Stomach (tissue), 4 donors: ENCODE measurements around the gene FBXL19.

Source experiments
- CTCF ChIP-seq, 7 experiments: fragments of 450-650 bp in 4 of 7; fragments of 200-600 bp in 3 of 7; sonication (generic) in 3 of 7; IDR thresholded peaks; one replicate each; pipeline ENCODE4 v1.5.1; 2016 to 2019; ENCODE audit warnings: antibody characterized with exemption in 7 of 7, control low read depth in 2 of 7, mild to moderate bottlenecking in 1 of 7
- EP300 ChIP-seq: sonication (generic); formaldehyde crosslinking; IDR thresholded peaks from one replicate; pipeline ENCODE4 v1.6.1; 2017; ENCODE audit warnings: antibody characterized with exemption
- POLR2A ChIP-seq, 4 donors: fragments of 450-650 bp; IDR thresholded peaks; one replicate each; pipeline ENCODE4 v1.6.1; 2016; ENCODE audit warnings: antibody characterized with exemption in 4 of 4, control low read depth in 2 of 4, mild to moderate bottlenecking in 1 of 4, moderate library complexity in 1 of 4
- POLR2AphosphoS5 ChIP-seq, 3 donors: sonication (generic); formaldehyde crosslinking; IDR thresholded peaks; one replicate each; pipeline ENCODE4 v1.6.1; 2016; ENCODE audit warnings: antibody characterized with exemption in 3 of 3

- no peak for TF ChIP-seq CTCF (IDR thresholded peaks at IDR 0.05)
- TF ChIP-seq POLR2A (IDR thresholded peaks at IDR 0.05): no peak
- no peak for TF ChIP-seq POLR2AphosphoS5 (IDR thresholded peaks at IDR 0.05)
- TF ChIP-seq EP300: no peak
These were observed 60.7 kb downstream of the FBXL19 start for GRCh38 chr16:30983898-30984610.
